GM19238 (cell line): Measurements from ENCODE around the gene PAX2.

ENCODE experiments used
- DNase-seq: peaks from one replicate; pipeline ENCODE4 v3.0.0; 2011; ENCODE audit warnings: low spot score; ENCODE audit not compliant: insufficient read length

The PAX2 gene

GRCh38 chr10:100739517-100740368 is 5.6 kb upstream of the PAX2 start:
- no peak for DNase-seq

GRCh38 chr10:100740476-100741377 is 4.7 kb upstream of the PAX2 start:
- no peak for DNase-seq

GRCh38 chr10:100741378-100742075 is 3.9 kb upstream of the PAX2 start:
- DNase-seq, result no peak

GRCh38 chr10:100742076-100742771 is 3.2 kb upstream of the PAX2 start:
- no peak for DNase-seq

- DNase-seq, result no peak
Observed at GRCh38 chr10:100742936-100743335, 2.4 kb upstream of the PAX2 start.

- DNase-seq, result peak; percentile 69
Observed at GRCh38 chr10:100743626-100744135, 1.7 kb upstream of the PAX2 start.

GRCh38 chr10:100744136-100744986 is 1.0 kb upstream of the PAX2 start:
- no peak for DNase-seq

GRCh38 chr10:100745882-100746783 is 751 bp downstream of the PAX2 start:
- DNase-seq, result no peak

- no peak for DNase-seq
Observed at GRCh38 chr10:100746784-100747455, 1.5 kb downstream of the PAX2 start.

GRCh38 chr10:100747456-100748230 is 2.3 kb downstream of the PAX2 start:
- DNase-seq, result no peak

- DNase-seq, result no peak
Observed at GRCh38 chr10:100748231-100749058, 3.1 kb downstream of the PAX2 start.

GRCh38 chr10:100749059-100749308 is 3.6 kb downstream of the PAX2 start:
- no peak for DNase-seq

- DNase-seq, result no peak
Observed at GRCh38 chr10:100749309-100750217, 4.2 kb downstream of the PAX2 start.

- no peak for DNase-seq
Observed at GRCh38 chr10:100750291-100751210, 5.2 kb downstream of the PAX2 start.
